GM19328 (cell line): ENCODE results near the gene LOXL4.

Source experiments
- ATAC-seq: cut with Tn5 transposase; IDR thresholded peaks from one replicate; pipeline ENCODE4 v1.9.1; 2021; ENCODE audit warnings: mild to moderate bottlenecking, moderate library complexity; ENCODE audit not compliant: unreplicated experiment

The LOXL4 gene

GRCh38 chr10:98265403-98266378, 2.3 kb downstream of the LOXL4 start:
- ATAC-seq = no peak

- ATAC-seq = no peak
Measured at GRCh38 chr10:98264378-98265065, 3.5 kb downstream of the LOXL4 start.

GRCh38 chr10:98263088-98263487, 4.9 kb downstream of the LOXL4 start:
- no peak for ATAC-seq

- no peak for ATAC-seq
Measured at GRCh38 chr10:98262571-98262970, 5.4 kb downstream of the LOXL4 start.

- no peak for ATAC-seq
Measured at GRCh38 chr10:98261436-98262277, 6.3 kb downstream of the LOXL4 start.

- ATAC-seq = no peak
Measured at GRCh38 chr10:98260752-98261151, 7.2 kb downstream of the LOXL4 start.

- no peak for ATAC-seq
Measured at GRCh38 chr10:98260350-98260749, 7.6 kb downstream of the LOXL4 start.

GRCh38 chr10:98259606-98260315, 8.2 kb downstream of the LOXL4 start:
- ATAC-seq = no peak

- ATAC-seq = no peak
Measured at GRCh38 chr10:98258683-98259454, 9.1 kb downstream of the LOXL4 start.

GRCh38 chr10:98257961-98258360, 10.0 kb downstream of the LOXL4 start:
- no peak for ATAC-seq

GRCh38 chr10:98257198-98257597, 10.8 kb downstream of the LOXL4 start:
- no peak for ATAC-seq

GRCh38 chr10:98256692-98257091, 11.3 kb downstream of the LOXL4 start:
- ATAC-seq = no peak

GRCh38 chr10:98255146-98255877, 12.7 kb downstream of the LOXL4 start:
- no peak for ATAC-seq

- no peak for ATAC-seq
Measured at GRCh38 chr10:98254234-98254974, 13.6 kb downstream of the LOXL4 start.

- ATAC-seq = no peak
Measured at GRCh38 chr10:98253499-98253898, 14.5 kb downstream of the LOXL4 start.

- no peak for ATAC-seq
Measured at GRCh38 chr10:98252464-98252863, 15.5 kb downstream of the LOXL4 start.

GRCh38 chr10:98251399-98251798, 16.6 kb downstream of the LOXL4 start:
- no peak for ATAC-seq

GRCh38 chr10:98249134-98249533, 18.9 kb downstream of the LOXL4 start:
- ATAC-seq = no peak
